NCI-H2227 treated with DMSO at 0.1 percent for 48 hours (cell line): ENCODE data around the gene PELI3.
A peak's percentile ranks its signal among the peaks of the same experiment; 100 is the strongest.
"Not testable (repeated sequence)": the region's sequence is repeated elsewhere in the genome, so short reads cannot be mapped to it uniquely, and the experiment has no call there.

Source experiments
- DNase-seq: peaks from one replicate; lab custom pipeline; 2025; lab: John Stamatoyannopoulos, UW

Gene PELI3

DNA sequence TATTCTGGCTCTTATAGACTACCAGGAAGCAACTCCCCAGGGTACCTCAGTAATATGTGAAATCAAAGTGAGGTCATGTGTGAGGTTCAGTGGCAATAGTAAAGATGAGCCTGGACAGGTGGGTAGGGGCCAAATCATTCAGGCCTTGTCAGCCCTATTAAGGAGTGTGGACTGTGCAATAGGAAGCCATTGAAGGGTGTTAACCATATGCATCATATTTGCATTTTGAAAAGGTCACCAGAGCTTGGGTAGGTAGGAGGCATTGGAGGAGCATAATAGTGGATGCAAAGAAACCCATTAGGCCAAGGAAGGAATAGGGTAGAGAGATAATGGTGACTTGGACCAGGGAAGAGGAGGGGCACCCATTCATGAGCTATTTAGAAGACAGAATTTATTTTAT, 19.7 kb upstream of the PELI3 start:
- no peak for DNase-seq

DNA sequence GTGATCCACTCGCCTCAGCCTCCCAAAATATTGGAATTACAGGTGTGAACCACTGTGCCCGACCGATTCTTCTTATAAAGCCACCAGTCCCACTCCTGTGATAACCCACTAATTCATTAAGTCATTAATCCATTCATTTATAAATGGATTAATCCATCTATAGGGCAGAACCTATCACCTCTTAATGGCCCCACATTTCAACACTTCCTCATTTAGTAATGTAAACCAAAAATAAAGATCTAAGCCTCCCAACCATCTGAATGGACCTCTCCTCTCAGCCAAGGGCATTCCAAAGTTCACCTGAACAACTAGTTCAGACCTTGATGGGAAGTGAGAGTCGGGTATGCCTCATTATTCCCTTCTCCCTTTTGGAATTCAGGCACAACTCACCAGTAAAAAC, 18.2 kb upstream of the PELI3 start:
- DNase-seq, result no peak

DNA sequence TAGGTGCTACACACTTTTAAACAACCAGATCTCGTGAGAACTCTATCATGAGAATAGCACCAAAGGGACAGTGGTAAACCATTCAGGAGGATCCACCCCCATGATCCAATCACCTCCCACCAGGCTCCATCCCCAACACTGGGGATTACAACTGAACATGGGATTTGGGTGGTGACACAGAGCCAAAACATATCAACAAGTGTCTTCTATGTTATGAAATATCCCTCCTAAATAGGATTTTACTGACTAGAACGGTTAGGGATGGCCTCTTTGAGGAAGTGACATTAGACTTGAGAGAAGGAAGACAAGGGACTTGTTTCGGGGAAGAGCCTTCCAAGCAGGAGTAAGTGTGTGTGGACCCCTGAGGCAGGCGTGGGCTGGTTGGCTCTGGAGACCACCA, 16.1 kb upstream of the PELI3 start:
- DNase-seq, result no peak

DNA sequence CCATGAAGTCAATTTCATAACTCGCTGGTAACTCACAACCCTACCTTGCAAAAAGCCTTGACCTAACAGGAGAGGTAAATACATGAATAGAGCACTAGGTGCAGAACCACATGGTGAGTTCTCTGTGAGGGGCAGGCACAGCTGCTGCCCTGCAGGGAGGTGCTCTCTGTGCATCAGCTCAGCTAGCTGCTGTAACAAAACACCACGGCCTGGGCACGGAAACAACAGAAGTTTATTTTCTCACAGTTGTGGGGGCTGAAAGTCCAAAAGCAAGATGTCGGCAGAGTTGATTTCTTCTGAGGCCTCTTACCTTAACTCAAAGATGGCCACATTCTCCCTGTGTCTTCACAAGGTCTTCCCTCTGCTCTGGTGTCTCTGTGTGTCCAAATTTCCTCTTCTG, 15.0 kb upstream of the PELI3 start:
- DNase-seq, result no peak

DNA sequence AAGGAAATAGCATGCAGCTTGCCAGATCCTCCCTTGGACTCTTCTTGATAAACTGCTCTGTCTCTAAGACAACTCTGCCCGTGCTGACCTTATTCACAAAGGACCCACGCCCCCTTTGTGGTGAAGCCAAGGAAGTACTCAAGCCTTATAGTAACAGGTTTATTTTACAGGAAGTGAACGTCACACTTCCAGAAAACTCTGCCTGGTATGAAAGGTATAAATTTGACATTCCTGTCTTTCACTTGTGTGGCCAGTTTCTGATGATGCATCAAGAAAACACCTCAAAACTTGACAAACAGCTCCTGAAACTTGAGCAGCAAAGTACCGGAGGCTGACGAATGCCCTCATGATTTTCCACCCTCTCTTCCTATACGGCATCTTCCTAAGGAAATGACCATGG, 12.5 kb upstream of the PELI3 start:
- DNase-seq, result peak; percentile 15

DNA sequence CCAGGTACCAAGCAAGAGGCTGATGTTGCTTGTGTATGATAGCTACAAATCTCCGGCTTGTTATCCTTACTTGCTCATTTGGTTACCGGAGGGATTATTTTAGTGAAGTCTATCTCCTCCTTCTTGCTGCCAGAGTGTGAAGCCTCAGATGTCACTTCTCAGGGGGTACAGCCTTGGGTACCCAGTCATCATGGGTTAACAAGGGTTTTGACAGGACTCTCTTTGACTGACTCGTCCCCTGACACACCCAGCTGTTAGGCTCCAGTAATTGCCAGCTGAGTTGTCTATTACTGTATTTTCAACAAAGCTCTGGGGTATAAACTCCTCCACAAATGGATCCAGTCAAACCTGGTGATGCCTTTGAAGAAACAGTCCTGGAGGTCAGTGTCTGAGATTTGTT, 11.9 kb upstream of the PELI3 start:
- DNase-seq, result no peak

DNA sequence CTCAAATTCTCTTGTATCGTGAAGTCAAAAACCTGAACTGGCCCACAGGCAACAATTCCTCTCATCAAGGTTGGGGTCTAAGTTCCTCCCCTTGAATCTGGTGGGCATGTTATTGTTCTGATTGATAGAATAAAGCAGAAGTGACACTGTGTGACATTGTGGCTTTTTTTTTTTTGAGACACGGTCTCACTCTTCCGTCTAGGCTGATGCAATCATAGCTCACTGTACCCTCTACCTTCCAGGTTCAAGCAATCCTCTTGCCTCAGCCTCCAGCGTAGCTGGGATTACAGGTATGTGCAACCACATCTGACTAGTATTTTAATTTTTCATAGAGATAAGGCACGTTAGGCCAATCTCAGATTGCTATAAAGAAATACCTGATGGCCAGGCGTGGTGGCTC, 8.9 kb upstream of the PELI3 start:
- no peak for DNase-seq

DNA sequence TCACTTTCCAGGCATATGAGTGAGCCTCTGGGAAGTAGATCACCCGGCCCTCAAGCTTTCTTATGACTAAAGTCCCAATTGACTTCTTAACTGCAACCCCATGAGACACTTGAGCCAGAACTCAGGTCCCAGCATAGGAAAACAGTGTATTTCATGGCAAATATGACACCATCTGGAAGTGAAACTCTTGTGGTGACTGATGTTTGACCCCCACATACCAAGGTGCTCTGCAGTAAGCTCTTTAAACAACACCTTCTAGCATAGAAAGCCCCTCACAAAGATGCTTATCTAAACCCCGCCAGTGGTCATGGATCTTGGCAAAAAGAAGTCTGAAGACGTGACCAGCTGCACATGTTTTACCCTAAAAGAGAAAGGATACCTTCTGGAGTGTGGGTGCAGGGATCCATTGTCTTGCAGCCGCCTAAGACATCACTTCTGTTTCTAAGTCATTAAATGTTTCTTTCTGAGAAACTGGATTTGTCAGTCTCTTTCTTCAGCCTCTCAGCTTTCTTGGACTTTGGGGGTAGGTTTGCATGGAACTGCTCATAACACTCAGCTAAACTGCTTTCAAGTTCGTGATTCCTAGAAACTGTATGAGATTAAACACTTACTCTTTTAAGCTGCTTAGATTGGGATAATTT, 7.4 kb upstream of the PELI3 start:
- no peak for DNase-seq

DNA sequence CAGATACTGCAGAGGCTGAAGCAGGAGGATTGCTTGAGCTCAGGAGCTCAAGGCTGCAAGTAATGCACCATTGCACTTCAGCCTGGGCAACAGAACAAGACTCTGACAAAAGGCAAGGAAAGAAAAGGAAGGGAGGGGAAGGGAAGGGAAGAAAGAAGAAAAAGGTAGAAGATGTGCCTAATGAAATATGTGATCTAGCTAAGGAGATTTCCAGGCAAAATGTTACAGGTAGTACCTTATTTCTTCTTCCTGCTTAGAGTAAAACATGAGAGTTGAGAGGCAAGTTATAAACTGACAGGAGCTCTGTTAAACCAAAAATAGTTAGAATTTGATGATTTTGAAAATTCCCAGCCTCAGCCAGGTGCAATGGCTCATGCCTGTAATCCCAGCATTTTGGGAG, 4.7 kb upstream of the PELI3 start:
- DNase-seq, result no peak

DNA sequence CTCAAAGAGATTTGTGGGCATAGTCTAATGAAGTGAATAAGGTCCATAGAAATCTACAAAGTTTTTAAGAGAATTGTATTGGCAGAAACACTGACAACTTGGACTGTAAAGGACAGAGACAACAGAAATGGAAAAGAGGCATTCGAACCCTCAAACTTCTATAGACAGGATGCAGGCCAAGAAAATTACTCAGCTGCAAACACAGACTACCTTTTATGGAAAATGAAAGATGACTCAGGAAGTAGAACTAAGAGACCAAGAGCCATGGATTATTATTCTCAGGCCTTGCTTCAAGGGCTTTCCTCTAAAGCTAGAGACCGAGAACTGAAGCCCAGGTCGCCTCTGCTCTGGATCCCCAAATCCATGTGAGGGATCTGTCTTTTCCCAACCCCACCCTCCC, 3.8 kb upstream of the PELI3 start:
- no peak for DNase-seq

DNA sequence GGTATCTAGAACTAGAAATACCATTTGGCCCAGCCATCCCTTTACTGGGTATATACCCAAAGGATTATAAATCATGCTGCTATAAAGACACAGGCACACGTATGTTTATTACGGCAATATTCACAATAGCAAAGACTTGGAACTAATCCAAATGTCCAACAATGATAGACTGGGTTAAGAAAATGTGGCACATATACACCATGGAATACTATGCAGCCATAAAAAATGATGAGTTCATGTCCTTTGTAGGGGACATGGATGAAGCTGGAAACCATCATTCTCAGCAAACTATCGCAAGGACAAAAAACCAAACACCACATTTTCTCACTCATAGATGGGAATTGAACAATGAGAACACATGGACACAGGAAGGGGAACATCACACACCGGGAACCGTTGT, 2.6 kb upstream of the PELI3 start:
- DNase-seq, result not testable (repeated sequence)

DNA sequence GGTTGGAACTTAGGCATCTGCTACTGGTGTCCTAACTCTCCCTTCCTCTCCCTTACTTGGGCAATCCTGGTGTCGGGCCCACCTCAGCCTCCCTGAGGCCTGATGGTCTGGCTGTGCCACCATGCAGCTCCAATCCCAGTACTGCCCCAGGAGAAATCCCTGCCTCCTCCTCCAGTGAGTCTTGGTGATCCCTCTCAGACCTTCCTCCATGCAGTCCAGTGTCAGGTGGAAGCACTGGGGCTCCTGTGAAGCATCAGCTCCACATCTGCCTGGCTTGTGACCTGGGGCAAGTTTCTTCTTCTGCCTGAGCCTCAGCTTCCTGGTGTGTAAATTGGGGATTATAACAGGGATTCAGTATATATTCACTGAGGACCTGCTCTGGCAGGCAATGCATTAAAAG, 1.8 kb upstream of the PELI3 start:
- no peak for DNase-seq

DNA sequence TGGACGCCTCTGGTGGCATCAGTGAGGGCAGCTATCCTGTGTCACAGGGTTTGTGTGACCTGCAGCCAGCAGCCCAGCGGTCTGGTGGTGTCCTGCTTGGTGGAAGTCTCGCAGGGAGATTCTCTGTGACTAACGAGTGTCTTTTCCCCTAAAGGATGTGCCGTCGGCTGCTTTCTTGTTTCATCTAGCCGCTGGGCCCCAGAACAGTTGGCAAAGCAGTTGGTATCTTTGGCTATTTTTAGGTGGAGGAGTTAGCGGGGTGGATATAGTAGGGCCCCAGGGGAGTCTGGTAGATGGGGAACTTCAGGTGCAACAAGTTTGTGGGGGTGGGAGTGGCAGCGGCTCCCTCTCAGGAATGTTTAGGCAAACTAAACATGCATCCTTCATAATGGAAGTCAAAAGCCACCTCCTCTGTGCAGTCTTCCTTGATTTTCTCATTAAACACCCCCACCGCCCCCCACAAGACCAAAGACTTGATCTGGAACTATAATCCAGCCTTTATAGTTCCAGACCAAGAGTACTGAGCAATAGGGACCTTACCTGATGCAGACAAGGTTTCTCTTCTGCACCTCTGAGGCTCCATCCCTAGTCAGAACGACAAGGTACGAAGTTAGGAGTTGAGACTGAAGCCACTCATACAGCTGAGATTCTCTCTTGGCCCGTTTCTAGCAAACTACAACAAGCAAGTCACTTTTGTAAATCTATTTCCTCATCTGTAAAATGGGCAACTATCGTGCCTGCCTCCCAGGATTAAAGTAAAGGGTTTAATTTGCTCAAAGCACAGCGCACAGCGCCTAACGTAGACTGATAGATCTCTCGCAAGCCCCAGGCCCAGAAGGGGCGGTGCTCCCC, 1.1 kb upstream of the PELI3 start:
- no peak for DNase-seq

DNA sequence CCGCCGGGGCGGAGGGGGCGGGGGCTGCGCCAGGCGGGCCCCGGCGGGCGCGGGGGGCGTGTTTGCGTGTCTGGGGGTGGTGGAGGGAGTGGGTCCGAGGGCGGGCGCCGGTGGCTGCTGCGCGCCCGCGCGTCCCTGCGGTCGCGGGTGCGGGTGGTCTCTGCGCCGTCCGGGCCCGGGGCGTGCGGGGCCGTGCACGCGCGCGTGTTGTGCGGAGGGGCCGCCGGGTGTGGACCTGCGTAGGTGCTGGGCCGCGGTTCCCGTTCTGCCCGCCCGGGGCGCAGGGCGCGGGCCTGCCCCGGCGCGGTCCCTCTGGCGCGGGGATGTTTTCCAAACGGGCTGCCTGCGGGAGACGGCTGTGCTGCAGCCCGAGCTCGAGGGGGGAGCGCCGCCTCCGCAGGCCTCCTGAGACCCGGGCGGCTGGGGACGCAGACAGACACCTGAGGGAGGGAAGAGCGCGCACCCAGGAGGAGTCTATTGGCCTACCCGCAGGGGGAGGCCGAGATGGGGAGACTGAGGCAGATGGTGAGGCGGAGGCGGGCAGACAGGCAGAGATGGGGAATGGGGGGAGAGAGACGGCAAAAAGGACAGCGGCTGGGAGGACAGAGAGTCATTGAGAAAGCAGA, 442 bp downstream of the PELI3 start:
- no peak for DNase-seq

DNA sequence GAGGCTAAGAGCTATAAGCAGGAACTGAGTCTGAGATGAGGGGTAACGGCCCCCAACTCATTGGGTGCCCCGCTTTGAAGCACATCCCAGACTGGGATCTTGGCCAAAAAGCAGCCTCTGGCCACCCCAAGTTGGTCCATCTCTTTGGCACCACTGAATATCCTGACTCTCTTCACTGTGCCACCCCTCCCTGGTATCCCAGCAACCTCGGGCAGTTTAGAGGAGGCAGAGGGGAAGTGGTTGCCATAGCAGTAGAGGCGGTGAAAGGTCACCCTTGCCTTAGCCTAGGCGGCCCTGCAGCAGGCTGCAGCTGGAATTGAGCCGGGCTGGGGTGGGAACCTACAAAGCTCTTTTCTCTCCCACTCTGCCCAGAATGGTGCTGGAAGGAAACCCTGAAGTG, 1.1 kb downstream of the PELI3 start:
- no peak for DNase-seq

DNA sequence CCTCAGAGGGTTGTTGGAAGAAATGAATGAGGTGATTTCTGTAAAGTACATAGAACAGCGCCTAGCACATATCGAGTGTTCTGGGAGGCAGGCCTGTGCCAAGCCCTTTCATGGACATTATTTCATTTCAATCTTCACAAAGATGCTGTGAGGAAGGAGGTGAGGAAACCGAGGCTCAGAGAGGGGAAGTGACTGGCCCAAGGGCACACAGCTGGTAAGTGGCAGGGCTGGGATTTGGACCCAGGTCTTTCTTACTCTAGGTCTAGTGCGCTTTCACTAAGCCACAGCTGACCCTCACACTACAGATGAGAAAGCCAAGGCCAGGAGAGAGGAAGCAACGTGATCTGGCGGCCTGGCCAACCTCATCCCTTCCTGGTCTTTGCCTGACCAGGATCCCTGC, 2.0 kb downstream of the PELI3 start:
- no peak for DNase-seq

DNA sequence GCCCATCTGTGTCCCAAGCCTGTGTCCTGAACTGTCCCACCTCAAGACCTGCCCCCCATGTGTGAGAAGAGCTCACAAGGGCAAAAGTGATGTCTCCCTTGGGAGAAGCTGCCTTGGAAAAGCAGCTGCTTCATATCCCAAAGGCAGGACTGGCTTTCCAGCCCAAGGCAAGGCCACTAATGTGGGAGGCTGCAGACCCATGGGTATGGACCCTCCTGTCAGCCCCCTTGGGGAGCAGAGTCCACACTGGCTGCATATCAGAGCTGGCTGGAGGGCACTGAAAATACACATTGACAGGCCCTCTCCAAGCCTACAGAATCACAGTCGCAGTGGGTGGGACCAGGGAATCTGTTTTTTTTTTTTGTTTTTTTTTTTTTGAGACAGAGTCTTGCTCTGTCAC, 2.7 kb downstream of the PELI3 start:
- DNase-seq, result no peak

DNA sequence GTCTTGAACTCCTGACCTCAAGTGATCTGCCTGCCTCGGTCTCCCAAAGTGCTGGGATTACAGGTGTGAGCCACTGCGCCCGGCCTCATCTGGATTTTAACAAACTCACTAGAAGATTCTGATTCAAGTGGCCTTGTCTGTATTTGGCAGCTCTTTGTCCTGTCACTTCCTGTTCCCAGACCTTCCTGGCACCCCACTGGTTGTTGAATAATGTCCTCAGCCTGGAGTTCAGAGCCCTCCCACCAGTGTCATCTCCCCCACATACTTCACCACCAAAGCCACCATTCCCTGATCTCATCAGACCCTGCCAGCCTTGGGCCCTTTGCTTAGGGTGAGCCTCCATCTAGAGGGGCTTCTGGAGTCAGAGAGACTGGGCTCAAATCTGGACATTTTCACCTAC, 3.3 kb downstream of the PELI3 start:
- no peak for DNase-seq

DNA sequence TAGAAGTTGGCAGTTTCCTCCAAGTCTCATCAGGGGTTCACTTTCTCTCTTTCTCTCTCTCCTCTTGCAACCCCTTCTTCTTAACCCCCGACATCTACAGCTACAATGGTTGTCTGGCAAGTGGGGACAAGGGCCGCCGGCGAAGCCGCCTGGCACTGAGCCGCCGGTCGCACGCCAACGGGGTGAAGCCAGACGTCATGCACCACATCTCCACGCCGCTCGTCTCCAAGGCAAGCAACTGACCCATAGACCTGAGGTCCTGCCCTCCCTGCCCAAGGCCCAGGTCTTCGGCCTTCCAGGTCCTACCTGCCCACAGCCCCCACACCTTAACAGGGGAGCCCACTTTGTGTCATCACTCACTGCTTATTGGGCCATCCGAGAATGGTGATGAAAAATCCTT, 4.4 kb downstream of the PELI3 start:
- DNase-seq, result no peak

DNA sequence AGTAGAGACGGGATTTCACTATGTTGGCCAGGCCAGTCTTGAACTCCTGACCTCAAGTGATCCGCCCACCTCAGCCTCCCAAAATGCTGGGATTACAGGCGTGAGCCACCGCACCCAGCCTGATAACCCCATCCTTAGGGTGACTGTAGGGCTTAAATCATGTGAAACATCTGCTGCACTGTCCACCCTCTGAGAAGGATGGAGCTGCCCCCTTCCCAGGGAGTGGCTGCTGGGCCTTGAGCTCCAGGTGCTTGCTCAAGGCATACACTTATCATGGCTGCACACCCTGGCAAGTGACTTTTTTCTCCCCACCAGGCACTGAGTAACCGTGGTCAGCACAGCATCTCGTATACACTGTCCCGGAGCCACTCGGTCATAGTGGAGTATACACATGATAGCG, 5.3 kb downstream of the PELI3 start:
- no peak for DNase-seq

DNA sequence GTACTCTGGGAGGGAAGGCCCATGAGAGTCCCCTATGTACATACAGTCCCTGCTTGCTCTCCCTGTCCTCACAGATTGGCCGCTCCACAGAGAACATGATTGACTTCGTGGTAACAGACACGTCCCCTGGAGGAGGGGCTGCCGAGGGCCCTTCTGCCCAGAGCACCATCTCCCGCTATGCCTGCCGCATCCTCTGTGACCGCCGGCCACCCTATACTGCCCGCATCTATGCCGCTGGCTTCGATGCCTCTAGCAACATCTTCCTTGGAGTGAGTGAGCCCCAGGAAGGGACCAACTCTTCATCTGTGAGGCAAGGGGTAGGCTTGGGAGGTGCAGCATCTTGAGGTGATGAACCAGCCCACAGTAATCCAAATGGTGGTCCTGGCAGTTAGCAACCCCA, 6.5 kb downstream of the PELI3 start:
- DNase-seq, result no peak

DNA sequence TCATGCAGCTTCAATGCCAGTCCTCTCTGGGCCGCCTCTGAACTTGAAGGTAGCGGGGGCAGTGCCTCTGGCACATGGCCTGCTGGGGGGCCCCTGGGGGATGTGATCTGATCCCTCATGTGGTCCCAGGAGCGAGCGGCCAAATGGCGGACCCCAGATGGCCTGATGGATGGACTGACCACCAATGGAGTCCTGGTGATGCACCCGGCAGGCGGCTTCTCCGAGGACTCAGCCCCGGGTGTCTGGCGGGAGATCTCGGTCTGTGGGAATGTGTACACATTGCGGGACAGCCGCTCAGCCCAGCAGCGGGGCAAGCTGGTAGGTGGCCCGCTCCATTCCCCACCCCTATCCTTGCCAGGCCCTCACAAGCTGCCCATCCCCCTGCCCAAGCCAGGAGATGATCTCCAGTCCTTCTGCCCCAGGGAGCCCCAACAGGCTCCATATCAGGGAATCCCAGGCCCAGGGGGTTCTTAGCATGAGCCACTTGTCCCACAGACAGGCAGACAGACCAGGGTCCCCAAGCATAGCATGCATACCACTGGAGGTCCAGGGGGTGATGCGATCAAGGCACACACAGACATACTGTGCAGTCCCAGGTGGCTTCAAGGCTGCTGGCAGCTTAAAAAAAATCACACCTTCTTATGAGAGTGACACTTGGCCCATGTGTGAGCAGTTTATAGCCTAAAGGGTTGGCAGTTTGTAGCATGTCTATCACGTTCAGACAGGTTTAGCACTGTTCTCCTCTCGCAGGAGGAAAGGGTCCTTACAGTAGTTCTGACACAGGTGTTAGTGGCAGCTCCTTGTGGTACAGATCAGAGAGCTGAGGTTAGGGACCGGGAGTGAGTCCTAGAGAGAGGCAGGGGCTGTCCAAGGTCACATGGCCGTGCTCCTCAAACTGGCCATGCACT, 7.2 kb downstream of the PELI3 start:
- DNase-seq, result no peak
